ENCODE results near the gene NEK6.

DNA sequence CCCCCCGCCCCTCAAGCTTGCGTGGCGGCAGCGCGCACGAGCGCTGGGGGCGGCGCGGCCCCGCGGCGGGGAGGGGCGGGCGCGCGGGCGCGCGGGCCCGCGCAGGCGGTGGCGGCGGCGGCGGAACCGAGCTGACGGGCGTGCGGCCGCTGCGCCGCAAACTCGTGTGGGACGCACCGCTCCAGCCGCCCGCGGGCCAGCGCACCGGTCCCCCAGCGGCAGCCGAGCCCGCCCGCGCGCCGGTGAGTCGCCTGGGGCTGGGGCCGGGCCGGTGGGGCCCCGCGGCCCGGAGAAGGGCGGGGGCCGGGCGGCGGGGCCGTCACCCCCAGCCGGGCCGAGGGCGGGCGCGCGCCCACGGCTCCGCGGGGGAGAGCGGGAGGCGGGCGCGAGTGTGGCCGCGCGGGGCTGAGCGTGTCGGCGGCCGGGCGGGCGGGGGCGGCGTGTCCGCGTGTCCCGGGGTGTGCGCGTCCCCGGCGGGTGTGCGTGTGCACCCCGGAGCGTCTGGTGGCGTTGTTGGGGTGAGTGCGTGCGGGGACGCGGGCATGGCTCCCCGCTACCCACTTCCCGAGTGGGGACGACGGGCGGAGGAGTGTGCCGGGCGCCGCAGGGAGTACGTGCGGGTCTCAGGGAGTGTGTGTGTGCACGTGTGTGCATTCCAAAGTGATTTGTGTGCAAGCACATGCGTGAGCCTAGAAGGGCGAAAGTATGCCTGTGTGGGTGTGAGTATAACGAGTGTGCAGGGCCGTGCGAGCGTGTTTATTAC lies at the start of gene NEK6:
- TF ChIP-seq, protein P1, sequence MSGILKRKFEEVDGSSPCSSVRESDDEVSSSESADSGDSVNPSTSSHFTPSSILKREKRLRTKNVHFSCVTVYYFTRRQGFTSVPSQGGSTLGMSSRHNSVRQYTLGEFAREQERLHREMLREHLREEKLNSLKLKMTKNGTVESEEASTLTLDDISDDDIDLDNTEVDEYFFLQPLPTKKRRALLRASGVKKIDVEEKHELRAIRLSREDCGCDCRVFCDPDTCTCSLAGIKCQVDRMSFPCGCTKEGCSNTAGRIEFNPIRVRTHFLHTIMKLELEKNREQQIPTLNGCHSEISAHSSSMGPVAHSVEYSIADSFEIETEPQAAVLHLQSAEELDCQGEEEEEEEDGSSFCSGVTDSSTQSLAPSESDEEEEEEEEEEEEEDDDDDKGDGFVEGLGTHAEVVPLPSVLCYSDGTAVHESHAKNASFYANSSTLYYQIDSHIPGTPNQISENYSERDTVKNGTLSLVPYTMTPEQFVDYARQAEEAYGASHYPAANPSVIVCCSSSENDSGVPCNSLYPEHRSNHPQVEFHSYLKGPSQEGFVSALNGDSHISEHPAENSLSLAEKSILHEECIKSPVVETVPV (CRISPR knock-in tag; IDR thresholded peaks at IDR 0.05) = no peak
- no peak for TF ChIP-seq TCF4 (CRISPR knock-in tag; IDR thresholded peaks at IDR 0.05; ENCODE audit: borderline replicate concordance)
- TF ChIP-seq, protein P2, sequence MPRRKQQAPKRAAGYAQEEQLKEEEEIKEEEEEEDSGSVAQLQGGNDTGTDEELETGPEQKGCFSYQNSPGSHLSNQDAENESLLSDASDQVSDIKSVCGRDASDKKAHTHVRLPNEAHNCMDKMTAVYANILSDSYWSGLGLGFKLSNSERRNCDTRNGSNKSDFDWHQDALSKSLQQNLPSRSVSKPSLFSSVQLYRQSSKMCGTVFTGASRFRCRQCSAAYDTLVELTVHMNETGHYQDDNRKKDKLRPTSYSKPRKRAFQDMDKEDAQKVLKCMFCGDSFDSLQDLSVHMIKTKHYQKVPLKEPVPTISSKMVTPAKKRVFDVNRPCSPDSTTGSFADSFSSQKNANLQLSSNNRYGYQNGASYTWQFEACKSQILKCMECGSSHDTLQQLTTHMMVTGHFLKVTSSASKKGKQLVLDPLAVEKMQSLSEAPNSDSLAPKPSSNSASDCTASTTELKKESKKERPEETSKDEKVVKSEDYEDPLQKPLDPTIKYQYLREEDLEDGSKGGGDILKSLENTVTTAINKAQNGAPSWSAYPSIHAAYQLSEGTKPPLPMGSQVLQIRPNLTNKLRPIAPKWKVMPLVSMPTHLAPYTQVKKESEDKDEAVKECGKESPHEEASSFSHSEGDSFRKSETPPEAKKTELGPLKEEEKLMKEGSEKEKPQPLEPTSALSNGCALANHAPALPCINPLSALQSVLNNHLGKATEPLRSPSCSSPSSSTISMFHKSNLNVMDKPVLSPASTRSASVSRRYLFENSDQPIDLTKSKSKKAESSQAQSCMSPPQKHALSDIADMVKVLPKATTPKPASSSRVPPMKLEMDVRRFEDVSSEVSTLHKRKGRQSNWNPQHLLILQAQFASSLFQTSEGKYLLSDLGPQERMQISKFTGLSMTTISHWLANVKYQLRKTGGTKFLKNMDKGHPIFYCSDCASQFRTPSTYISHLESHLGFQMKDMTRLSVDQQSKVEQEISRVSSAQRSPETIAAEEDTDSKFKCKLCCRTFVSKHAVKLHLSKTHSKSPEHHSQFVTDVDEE (CRISPR knock-in tag; IDR thresholded peaks at IDR 0.05) = no peak
- TF ChIP-seq CSDC2 (CRISPR knock-in tag; IDR thresholded peaks at IDR 0.05) = no peak
- TF ChIP-seq ZNF565 (CRISPR knock-in tag; conservative IDR thresholded peaks at IDR 0.05; ENCODE audit: low read depth) = no peak

Measured in SK-N-SH treated with all-trans-retinoic acid at 6 μM for 48 hours (cell line).